GM21529 (cell line): ENCODE results near the gene ZBTB44.

Source experiments
- ATAC-seq: cut with Tn5 transposase; IDR thresholded peaks from one replicate; pipeline ENCODE4 v1.9.1; 2021; ENCODE audit not compliant: unreplicated experiment

The ZBTB44 gene

GRCh38 chr11:130178441-130179339 is 136.0 kb downstream of the ZBTB44 start:
- no peak for ATAC-seq

- no peak for ATAC-seq
These were observed 136.9 kb downstream of the ZBTB44 start for GRCh38 chr11:130177782-130178181.
